KMS-11 (cell line): Measurements from ENCODE around the gene TMEM184A.
"Not testable (repeated sequence)": the region's sequence is repeated elsewhere in the genome, so short reads cannot be mapped to it uniquely, and the experiment has no call there.

Source experiments
- H2AFZ ChIP-seq: fragments of 200-600 bp; sonication (generic); 2 replicates; pipeline ENCODE4 v1.6.1; 2016; ENCODE audit warnings: antibody characterized with exemption, mixed run types, low read depth
- H3K27ac ChIP-seq: fragments of 200-600 bp; sonication (generic); 2 replicates; pipeline ENCODE4 v1.6.1; 2016; ENCODE audit warnings: mild to moderate bottlenecking, mixed run types
- H3K27me3 ChIP-seq: fragments of 200-600 bp; sonication (generic); 2 replicates; pipeline ENCODE4 v1.6.1; 2017; ENCODE audit warnings: mild to moderate bottlenecking, low read depth, mixed run types, moderate library complexity; ENCODE audit not compliant: insufficient read depth
- H3K36me3 ChIP-seq: fragments of 200-600 bp; sonication (generic); 2 replicates; pipeline ENCODE4 v1.6.1; 2017; ENCODE audit warnings: mild to moderate bottlenecking, mixed run types; ENCODE audit not compliant: insufficient read depth
- H3K4me1 ChIP-seq: fragments of 200-600 bp; sonication (generic); 2 replicates; pipeline ENCODE4 v1.6.1; 2016; ENCODE audit warnings: mild to moderate bottlenecking, low read depth, mixed run types; ENCODE audit not compliant: poor library complexity, severe bottlenecking
- H3K4me2 ChIP-seq: fragments of 200-600 bp; sonication (generic); 2 replicates; pipeline ENCODE4 v1.7.0; 2016; ENCODE audit warnings: mild to moderate bottlenecking, mixed run types
- H3K4me3 ChIP-seq: fragments of 200-600 bp; sonication (generic); IDR thresholded peaks from 2 replicates; pipeline ENCODE4 v1.6.1; 2017; ENCODE audit warnings: low read depth, low read length, mixed read lengths; ENCODE audit not compliant: insufficient read depth
- H3K79me2 ChIP-seq: fragments of 200-600 bp; sonication (generic); 2 replicates; pipeline ENCODE4 v1.6.1; 2016; ENCODE audit warnings: low read depth, mixed run types; ENCODE audit not compliant: insufficient read depth
- H3K9ac ChIP-seq: fragments of 200-600 bp; sonication (generic); 2 replicates; pipeline ENCODE4 v1.6.1; 2016; ENCODE audit warnings: mild to moderate bottlenecking, mixed run types
- H4K20me1 ChIP-seq: fragments of 200-600 bp; sonication (generic); 2 replicates; pipeline ENCODE4 v1.6.1; 2016; ENCODE audit warnings: mild to moderate bottlenecking, mixed run types; ENCODE audit not compliant: insufficient read depth
- TF ChIP-seq, protein P1 (sequence below): fragments of 200-600 bp; sonication (generic); conservative IDR thresholded peaks from 2 replicates; pipeline ENCODE4 v1.6.1; 2017; ENCODE audit warnings: low read depth, mild to moderate bottlenecking, antibody characterized with exemption, low read length, moderate library complexity, mixed read lengths

TMEM184A gene

DNA sequence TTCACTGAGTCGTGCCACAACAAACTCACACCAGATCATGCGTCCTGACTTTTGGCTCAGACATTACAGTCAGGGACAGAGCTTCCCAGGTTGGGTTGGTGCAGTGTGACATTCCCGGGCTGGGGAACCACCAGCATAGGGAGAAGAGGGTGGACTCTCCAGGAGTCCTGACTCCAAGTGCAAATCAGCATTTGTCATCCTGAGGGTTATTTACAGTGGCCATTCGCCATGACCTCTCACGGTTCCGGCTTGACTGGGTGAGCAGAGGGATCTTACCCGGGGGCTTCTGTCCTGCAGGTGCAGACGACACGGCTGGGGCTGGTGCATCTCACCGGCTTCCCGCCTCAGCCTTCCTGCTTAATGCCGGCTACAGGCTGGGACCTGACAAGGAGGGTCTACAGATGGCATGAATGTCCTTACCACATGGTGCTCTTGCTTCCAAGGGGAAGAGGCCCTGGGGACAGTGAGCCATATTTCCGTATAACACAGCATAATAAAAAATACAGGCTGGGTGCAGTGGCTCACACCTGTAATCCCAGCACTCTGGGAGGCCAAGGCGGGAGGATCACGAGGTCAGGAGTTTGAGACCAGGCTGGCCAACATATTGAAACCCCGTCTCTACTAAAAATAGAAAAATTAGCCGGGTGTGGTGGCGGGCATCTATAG is 39.3 kb downstream of the TMEM184A start:
- Histone ChIP-seq H3K27ac (no peak overlapping the region), H2AFZ (no peak overlapping the region), H3K27me3 (peaks cover 37% of the 10 kb centered on the region), H3K4me3 (no peak overlapping the region), H3K9ac (no peak overlapping the region), H3K4me1 (no peaks in the 10 kb centered on the region), H4K20me1 (no peaks in the 10 kb centered on the region), H3K79me2 (no peaks in the 10 kb centered on the region), H3K4me2 (no peak overlapping the region), H3K36me3 (no peaks in the 10 kb centered on the region)
- TF ChIP-seq, protein P1, sequence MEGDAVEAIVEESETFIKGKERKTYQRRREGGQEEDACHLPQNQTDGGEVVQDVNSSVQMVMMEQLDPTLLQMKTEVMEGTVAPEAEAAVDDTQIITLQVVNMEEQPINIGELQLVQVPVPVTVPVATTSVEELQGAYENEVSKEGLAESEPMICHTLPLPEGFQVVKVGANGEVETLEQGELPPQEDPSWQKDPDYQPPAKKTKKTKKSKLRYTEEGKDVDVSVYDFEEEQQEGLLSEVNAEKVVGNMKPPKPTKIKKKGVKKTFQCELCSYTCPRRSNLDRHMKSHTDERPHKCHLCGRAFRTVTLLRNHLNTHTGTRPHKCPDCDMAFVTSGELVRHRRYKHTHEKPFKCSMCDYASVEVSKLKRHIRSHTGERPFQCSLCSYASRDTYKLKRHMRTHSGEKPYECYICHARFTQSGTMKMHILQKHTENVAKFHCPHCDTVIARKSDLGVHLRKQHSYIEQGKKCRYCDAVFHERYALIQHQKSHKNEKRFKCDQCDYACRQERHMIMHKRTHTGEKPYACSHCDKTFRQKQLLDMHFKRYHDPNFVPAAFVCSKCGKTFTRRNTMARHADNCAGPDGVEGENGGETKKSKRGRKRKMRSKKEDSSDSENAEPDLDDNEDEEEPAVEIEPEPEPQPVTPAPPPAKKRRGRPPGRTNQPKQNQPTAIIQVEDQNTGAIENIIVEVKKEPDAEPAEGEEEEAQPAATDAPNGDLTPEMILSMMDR: no peak

DNA sequence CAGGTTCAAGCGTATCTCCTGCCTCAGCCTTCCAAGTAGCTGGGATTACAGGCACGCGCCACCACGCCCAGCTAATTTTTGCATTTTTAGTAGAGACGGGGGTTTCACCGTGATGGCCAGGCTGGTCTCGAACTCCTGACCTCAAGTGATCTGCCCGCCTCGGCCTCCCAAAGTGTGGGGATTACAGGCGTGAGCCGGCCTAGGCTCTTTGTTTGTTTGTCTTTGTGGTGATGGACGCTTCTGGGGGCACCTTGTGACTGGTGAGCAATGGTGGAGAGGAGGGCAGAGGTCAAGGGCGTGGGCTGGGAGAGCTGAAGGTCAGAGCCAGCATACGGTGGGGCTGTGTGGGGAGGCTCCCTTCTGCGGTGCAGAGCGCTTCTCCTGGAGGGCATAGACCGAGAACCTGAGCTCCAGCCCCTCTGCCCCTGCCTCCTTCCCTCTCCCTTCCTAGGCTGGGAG is 40.5 kb downstream of the TMEM184A start:
- not testable (repeated sequence) for H3K4me1 ChIP-seq, H2AFZ ChIP-seq, H4K20me1 ChIP-seq, H3K36me3 ChIP-seq, H3K4me2 ChIP-seq, H3K79me2 ChIP-seq, H3K9ac ChIP-seq, H3K4me3 ChIP-seq, H3K27ac ChIP-seq
- peaks cover 33% of the 10 kb centered on the region; the same call in 1 of the 2 replicates for H3K27me3 ChIP-seq

DNA sequence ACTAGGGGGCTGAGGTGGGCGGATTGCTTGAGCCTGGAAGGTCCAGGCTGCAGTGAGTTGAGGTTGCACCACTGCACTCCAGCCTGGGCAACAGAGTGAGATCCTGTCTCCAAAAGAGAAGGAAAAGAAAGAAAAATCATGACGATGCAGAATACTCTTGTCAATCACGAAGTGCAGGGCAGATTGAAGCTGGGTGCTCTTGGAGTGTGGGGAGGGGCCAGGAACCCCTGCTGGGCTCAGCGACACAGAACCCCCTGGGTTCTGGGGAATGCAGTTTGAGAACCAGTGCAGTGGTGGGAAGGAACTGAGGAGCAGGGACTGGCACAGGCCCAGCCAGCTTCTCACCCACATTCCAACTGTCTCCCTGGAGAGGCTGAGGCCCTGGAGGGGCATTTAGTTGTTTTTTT is 41.0 kb downstream of the TMEM184A start:
- H2AFZ ChIP-seq: no peak overlapping the region
- no peak overlapping the region for H3K4me2 ChIP-seq
- no peak overlapping the region for H3K4me3 ChIP-seq
- no peaks in the 10 kb centered on the region for H3K79me2 ChIP-seq
- H3K9ac ChIP-seq: no peak overlapping the region
- H3K27ac ChIP-seq: no peak overlapping the region
- no peaks in the 10 kb centered on the region for H4K20me1 ChIP-seq
- no peaks in the 10 kb centered on the region for H3K36me3 ChIP-seq
- peaks cover 29% of the 10 kb centered on the region; the same call in 1 of the 2 replicates for H3K27me3 ChIP-seq
- TF ChIP-seq, protein P1: no peak
- H3K4me1 ChIP-seq: no peaks in the 10 kb centered on the region

DNA sequence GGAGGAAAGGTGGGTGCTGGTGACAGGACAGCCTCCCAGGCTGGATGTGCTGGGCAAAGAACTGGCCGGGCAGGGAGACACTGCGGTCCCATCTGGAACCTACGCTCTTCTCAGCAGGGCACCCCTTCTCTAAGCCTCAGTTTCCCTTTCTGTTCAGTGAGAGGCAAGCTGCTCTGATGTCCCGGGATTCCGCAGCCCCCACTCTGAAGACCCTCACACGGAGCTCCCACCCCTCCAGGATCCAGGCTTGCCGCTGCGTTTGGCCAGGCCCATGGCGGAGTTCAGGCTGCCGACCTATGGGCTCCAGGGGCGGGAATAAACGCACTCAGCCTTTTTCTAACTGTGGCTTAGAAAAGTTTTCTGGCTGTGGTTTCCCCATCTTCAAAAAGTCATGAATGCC is 41.6 kb downstream of the TMEM184A start:
- no peaks in the 10 kb centered on the region for H3K36me3 ChIP-seq
- H4K20me1 ChIP-seq: no peaks in the 10 kb centered on the region
- H3K4me3 ChIP-seq: no peak overlapping the region
- no peak overlapping the region for H3K27ac ChIP-seq
- H2AFZ ChIP-seq: no peak overlapping the region
- no peaks in the 10 kb centered on the region for H3K79me2 ChIP-seq
- no peak overlapping the region for H3K4me2 ChIP-seq
- no peaks in the 10 kb centered on the region for H3K4me1 ChIP-seq
- peaks cover 23% of the 10 kb centered on the region; the same call in 1 of the 2 replicates for H3K27me3 ChIP-seq
- H3K9ac ChIP-seq: no peak overlapping the region
- TF ChIP-seq, protein P1: no peak

DNA sequence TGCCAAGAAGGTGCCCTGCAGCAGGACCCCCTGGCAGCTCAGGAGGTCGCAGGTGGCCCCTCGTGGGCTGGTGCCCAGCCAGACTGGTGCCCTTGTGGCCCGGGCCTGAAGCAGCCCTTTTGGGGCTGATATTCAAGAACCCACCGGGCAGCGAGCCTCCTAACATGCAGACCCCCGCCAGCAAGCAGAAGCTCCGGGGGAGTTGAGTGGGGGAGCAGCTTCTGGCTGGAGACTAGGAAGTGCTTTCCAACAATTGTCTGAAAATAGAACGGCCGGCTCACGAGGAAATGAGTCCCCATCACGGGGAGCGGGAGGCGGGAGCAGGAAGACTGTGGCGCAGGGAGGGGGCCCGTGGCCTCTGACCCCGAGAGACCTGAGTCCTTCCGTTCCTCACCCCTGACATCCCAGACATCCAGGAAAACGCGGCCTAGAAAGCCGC is 42.3 kb downstream of the TMEM184A start:
- Histone ChIP-seq H3K4me3 (no peak overlapping the region), H3K4me2 (no peak overlapping the region), H4K20me1 (no peaks in the 10 kb centered on the region), H3K4me1 (peaks cover 1% of the 10 kb centered on the region), H2AFZ (no peak overlapping the region), H3K27me3 (peaks cover 17% of the 10 kb centered on the region; the same call in 1 of the 2 replicates), H3K79me2 (no peaks in the 10 kb centered on the region), H3K27ac (no peak overlapping the region), H3K9ac (no peak overlapping the region), H3K36me3 (no peaks in the 10 kb centered on the region)
- TF ChIP-seq, protein P1: no peak
